Osteocyte (in vitro differentiated cells): ENCODE data around the gene NAA10. TPM values are rescaled to one million over a fixed set of nuclear protein-coding genes. Genes with fewer than 3 reads are reported as not detected.

Source experiments
- DNase-seq: peaks from one replicate; pipeline ENCODE4 v3.0.0; 2021; ENCODE audit warnings: mixed read lengths; ENCODE audit not compliant: unreplicated experiment; ENCODE audit errors: extremely low spot score
- H3K27ac Mint-ChIP-seq: one replicate; pipeline ENCODE4 v1.8.0; 2021; ENCODE audit warnings: mild to moderate bottlenecking, mixed read lengths; ENCODE audit not compliant: unreplicated experiment
- H3K27me3 Mint-ChIP-seq: one replicate; pipeline ENCODE4 v1.8.0; 2021; ENCODE audit warnings: mixed read lengths; ENCODE audit not compliant: unreplicated experiment
- H3K36me3 Mint-ChIP-seq: one replicate; pipeline ENCODE4 v1.8.0; 2021; ENCODE audit warnings: mixed read lengths; ENCODE audit not compliant: unreplicated experiment
- H3K4me1 Mint-ChIP-seq: one replicate; pipeline ENCODE4 v1.8.0; 2021; ENCODE audit warnings: mixed read lengths; ENCODE audit not compliant: unreplicated experiment
- H3K4me3 Mint-ChIP-seq: one replicate; pipeline ENCODE4 v1.8.0; 2021; ENCODE audit warnings: mild to moderate bottlenecking, moderate library complexity, mixed read lengths; ENCODE audit not compliant: unreplicated experiment
- H3K9me3 Mint-ChIP-seq: one replicate; pipeline ENCODE4 v1.8.0; 2021; ENCODE audit warnings: mixed read lengths; ENCODE audit not compliant: unreplicated experiment
- total RNA-seq: library from RNA; stranded (reverse); gene quantifications from 2 replicates; pipeline ENCODE4 v1.2.1, GENCODE V29; 2021
- TF ChIP-seq, protein P1 (sequence below): fragments of 200-600 bp; sonication (generic); IDR thresholded peaks from 2 replicates; pipeline ENCODE4 v1.5.0; 2021; ENCODE audit warnings: antibody characterized with exemption, mild to moderate bottlenecking, moderate library complexity

NAA10 gene
- total RNA-seq, 1 donor from 2014 or later: 96.6 TPM

DNA sequence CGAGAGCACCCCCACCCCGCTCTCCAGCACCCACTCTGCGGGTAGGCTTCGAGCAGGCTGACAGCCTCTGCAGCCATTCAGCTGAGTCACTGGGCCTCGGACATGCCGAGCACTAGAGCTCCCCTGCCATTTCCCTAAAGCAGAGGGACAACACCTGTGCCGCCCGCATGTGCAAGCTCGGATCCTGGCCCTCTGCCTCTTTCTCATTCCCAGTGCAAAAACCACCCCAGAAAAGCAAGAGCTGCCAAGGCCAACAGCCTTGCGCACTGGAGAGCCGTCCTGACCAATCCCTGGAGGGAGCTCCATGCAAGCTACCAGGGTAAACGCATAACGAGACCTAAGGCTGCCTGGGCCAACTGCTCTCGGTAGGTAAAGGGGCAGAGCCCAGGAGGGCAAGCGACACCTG, 31.4 kb upstream of the NAA10 start:
- Mint-ChIP-seq H3K27ac (no peak overlapping the region), H3K4me3 (no peak overlapping the region), H3K36me3 (peaks cover 2% of the 10 kb centered on the region), H3K9me3 (no peaks in the 10 kb centered on the region), H3K4me1 (peaks cover 38% of the 10 kb centered on the region), H3K27me3 (no peaks in the 10 kb centered on the region)
- TF ChIP-seq, protein P1, sequence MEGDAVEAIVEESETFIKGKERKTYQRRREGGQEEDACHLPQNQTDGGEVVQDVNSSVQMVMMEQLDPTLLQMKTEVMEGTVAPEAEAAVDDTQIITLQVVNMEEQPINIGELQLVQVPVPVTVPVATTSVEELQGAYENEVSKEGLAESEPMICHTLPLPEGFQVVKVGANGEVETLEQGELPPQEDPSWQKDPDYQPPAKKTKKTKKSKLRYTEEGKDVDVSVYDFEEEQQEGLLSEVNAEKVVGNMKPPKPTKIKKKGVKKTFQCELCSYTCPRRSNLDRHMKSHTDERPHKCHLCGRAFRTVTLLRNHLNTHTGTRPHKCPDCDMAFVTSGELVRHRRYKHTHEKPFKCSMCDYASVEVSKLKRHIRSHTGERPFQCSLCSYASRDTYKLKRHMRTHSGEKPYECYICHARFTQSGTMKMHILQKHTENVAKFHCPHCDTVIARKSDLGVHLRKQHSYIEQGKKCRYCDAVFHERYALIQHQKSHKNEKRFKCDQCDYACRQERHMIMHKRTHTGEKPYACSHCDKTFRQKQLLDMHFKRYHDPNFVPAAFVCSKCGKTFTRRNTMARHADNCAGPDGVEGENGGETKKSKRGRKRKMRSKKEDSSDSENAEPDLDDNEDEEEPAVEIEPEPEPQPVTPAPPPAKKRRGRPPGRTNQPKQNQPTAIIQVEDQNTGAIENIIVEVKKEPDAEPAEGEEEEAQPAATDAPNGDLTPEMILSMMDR: no peak
- no peak for DNase-seq

DNA sequence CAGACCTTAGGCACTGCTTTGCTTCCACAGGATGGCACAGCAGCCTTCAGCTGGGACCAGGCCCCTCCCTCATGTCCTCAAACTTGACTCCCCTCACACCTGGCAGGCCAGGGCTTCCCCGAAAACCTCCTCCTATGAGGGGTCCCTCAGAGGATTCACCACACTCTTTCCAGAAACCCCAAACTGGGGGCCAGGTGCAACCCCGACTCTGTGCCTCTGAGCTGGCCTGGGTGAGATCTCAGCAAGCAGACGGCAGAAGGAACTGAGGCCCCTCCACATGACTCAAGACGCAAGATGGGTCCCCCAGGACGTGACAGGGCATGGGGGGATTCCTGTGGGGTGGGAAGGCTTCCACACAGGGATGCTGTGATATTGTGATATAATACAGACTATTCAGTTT, 30.6 kb upstream of the NAA10 start:
- TF ChIP-seq, protein P1: no peak
- H3K4me1 Mint-ChIP-seq: peaks cover 38% of the 10 kb centered on the region
- H3K4me3 Mint-ChIP-seq: no peak overlapping the region
- no peak for DNase-seq
- peaks cover 10% of the 10 kb centered on the region for H3K36me3 Mint-ChIP-seq
- no peaks in the 10 kb centered on the region for H3K9me3 Mint-ChIP-seq
- peak overlapping the region; percentile 31 for H3K27ac Mint-ChIP-seq
- no peaks in the 10 kb centered on the region for H3K27me3 Mint-ChIP-seq

DNA sequence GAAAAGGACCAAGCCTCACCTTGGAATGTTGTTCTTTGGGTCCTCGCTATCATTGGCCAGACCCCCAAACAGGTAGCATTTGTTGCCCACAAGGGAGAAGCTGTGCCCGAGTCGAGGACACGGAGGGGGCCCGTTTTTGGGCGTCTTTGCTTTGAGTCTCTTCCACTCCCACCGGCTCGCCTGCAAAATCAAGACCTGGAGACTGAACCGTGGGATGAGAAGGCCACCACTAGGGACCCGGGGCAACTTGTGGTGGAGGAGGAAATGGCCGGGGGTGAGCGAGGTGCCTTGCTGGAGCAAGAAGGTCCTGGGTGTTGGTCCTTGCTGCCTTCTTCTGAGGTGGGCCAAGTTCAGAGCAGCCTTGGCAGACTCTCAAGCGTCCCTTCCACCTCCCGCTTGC, 29.3 kb upstream of the NAA10 start:
- H3K36me3 Mint-ChIP-seq: peaks cover 16% of the 10 kb centered on the region
- TF ChIP-seq, protein P1: no peak
- no peak overlapping the region for H3K27ac Mint-ChIP-seq
- H3K4me3 Mint-ChIP-seq: no peak overlapping the region
- no peaks in the 10 kb centered on the region for H3K27me3 Mint-ChIP-seq
- DNase-seq: no peak
- H3K9me3 Mint-ChIP-seq: no peaks in the 10 kb centered on the region
- H3K4me1 Mint-ChIP-seq: peaks cover 31% of the 10 kb centered on the region

DNA sequence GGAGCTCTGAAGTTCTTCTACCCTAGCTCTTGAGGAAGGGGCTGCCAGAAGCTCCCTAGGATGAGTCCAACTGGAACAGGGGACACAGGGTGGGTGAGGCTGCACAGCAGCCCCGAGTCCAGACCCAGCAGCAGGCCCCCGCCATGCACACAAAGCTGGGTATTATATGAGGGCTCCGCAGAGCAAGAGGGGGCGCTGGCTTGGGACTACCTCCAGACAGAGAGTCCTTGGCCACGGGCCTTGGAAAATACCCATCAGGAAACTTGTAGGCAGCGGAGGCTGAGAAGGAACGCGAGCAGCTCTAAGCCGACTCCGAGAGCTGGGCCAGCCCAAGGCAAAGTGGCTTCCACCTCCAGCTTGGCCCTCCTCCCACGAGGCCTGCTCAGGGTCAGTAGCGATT, 28.7 kb upstream of the NAA10 start:
- DNase-seq: no peak
- Mint-ChIP-seq H3K36me3 (peaks cover 16% of the 10 kb centered on the region), H3K4me3 (no peak overlapping the region), H3K27me3 (no peaks in the 10 kb centered on the region), H3K4me1 (peaks cover 25% of the 10 kb centered on the region), H3K27ac (no peak overlapping the region), H3K9me3 (no peaks in the 10 kb centered on the region)
- TF ChIP-seq, protein P1: no peak

DNA sequence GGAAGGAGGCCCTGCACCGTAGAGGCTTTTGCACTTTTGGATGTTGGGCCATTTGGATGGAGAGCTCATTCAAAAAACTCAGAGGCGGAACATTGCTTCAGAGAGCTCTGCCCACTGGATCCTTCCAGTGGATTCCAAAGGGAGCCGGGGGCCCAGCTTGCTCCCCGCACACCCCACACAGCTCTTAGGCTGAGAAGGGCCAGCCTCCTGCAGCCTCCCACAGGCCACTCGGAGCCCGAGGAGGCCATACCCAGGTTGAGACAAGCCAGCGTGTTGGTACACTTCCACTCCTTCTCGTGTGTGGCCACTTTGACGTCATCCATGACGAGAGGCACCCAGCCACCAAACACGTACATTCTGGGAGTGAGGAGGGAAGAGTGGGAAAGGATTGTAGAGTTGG, 26.5 kb upstream of the NAA10 start:
- peaks cover 5% of the 10 kb centered on the region for H3K4me1 Mint-ChIP-seq
- H3K4me3 Mint-ChIP-seq: no peak overlapping the region
- H3K9me3 Mint-ChIP-seq: no peaks in the 10 kb centered on the region
- DNase-seq: no peak
- no peak overlapping the region for H3K27ac Mint-ChIP-seq
- TF ChIP-seq, protein P1: no peak
- peaks cover 24% of the 10 kb centered on the region for H3K36me3 Mint-ChIP-seq
- no peaks in the 10 kb centered on the region for H3K27me3 Mint-ChIP-seq
